Mesenchymal stem cell (in vitro differentiated cells and primary cell): ENCODE data around the gene AKT1.
A peak's percentile ranks its signal among the peaks of the same experiment; 100 is the strongest.

Source experiments
- DNase-seq: peaks from one replicate; pipeline ENCODE4 v3.0.0-alpha.2; 2013
- H2AFZ ChIP-seq: one replicate; pipeline ENCODE4 v1.6.1; 2013; ENCODE audit warnings: low read depth, mild to moderate bottlenecking, control low read depth, inconsistent platforms, low read length, moderate library complexity
- H2AK5ac ChIP-seq: 2 replicates; pipeline ENCODE4 v1.6.1; 2013; ENCODE audit warnings: low read length, moderate library complexity, mild to moderate bottlenecking, inconsistent platforms; ENCODE audit not compliant: severe bottlenecking
- H2BK120ac ChIP-seq: one replicate; pipeline ENCODE4 v1.6.1; 2013; ENCODE audit warnings: low read depth, mild to moderate bottlenecking, inconsistent platforms, low read length, moderate library complexity
- H2BK12ac ChIP-seq, 2 experiments: one replicate each; pipeline ENCODE4 v1.6.1; 2013; ENCODE audit warnings: inconsistent platforms in 2 of 2, low read length in 2 of 2, mild to moderate bottlenecking in 2 of 2, moderate library complexity in 2 of 2, control low read depth in 1 of 2
- H2BK15ac ChIP-seq: one replicate; pipeline ENCODE4 v1.6.1; 2013; ENCODE audit warnings: mild to moderate bottlenecking, low read depth, inconsistent platforms; ENCODE audit not compliant: poor library complexity, severe bottlenecking
- H2BK5ac ChIP-seq: 2 replicates; pipeline ENCODE4 v1.6.1; 2013; ENCODE audit warnings: low read depth, mild to moderate bottlenecking, low read length, control low read depth, inconsistent platforms; ENCODE audit not compliant: poor library complexity, severe bottlenecking
- H3K14ac ChIP-seq, 2 experiments: one replicate each; pipeline ENCODE4 v1.6.1; 2013; ENCODE audit warnings: inconsistent platforms in 2 of 2, low read length in 2 of 2, control low read depth in 1 of 2, mild to moderate bottlenecking in 1 of 2, moderate library complexity in 1 of 2
- H3K18ac ChIP-seq, 2 experiments: one replicate each; pipeline ENCODE4 v1.6.1; 2013; ENCODE audit warnings: inconsistent platforms in 2 of 2, low read length in 2 of 2, control low read depth in 1 of 2, low read depth in 1 of 2, mild to moderate bottlenecking in 1 of 2
- H3K23ac ChIP-seq, 2 experiments: one replicate each; pipeline ENCODE4 v1.6.1; 2013; ENCODE audit warnings: inconsistent platforms in 2 of 2, low read length in 2 of 2, mild to moderate bottlenecking in 2 of 2, moderate library complexity in 2 of 2, control low read depth in 1 of 2
- H3K27ac ChIP-seq: 2 replicates; pipeline ENCODE4 v1.5.1; 2013; ENCODE audit warnings: mild to moderate bottlenecking, moderate library complexity, low read length, control low read depth, inconsistent platforms; ENCODE audit not compliant: poor library complexity, severe bottlenecking
- H3K27me3 ChIP-seq, 2 experiments: 2 replicates each; pipeline versions ENCODE4 v1.6.1 to v1.7.0; 2013; ENCODE audit warnings: low read length in 2 of 2, mild to moderate bottlenecking in 2 of 2, moderate library complexity in 2 of 2, control low read depth in 1 of 2, inconsistent platforms in 1 of 2; ENCODE audit not compliant: control insufficient read depth in 1 of 2, insufficient read depth in 1 of 2
- H3K36me3 ChIP-seq, 2 experiments: 2 replicates each; pipeline versions ENCODE4 v1.6.1 to v1.7.0; 2013; ENCODE audit warnings: low read length in 2 of 2, control low read depth in 1 of 2, inconsistent platforms in 1 of 2, low read depth in 1 of 2, mild to moderate bottlenecking in 1 of 2; ENCODE audit not compliant: insufficient read depth in 2 of 2, control insufficient read depth in 1 of 2
- H3K4ac ChIP-seq, 2 experiments: one replicate each; pipeline ENCODE4 v1.6.1; 2013; ENCODE audit warnings: inconsistent platforms in 2 of 2, low read length in 2 of 2, mild to moderate bottlenecking in 2 of 2, moderate library complexity in 2 of 2, control low read depth in 1 of 2, low read depth in 1 of 2
- H3K4me1 ChIP-seq: 2 replicates; pipeline ENCODE4 v1.6.1; 2013; ENCODE audit warnings: low read depth, low read length, control low read depth; ENCODE audit not compliant: control insufficient read depth, insufficient read depth
- H3K4me2 ChIP-seq: 2 replicates; pipeline ENCODE4 v1.6.1; 2013; ENCODE audit warnings: low read length, mild to moderate bottlenecking, inconsistent platforms; ENCODE audit not compliant: poor library complexity, severe bottlenecking
- H3K4me3 ChIP-seq, 2 experiments: 2 replicates each; pipeline versions ENCODE4 v1.5.1 to v1.7.0; 2013; ENCODE audit warnings: low read length in 2 of 2, mild to moderate bottlenecking in 2 of 2, control low read depth in 1 of 2, low read depth in 1 of 2; ENCODE audit not compliant: insufficient read depth in 1 of 2
- H3K79me1 ChIP-seq: replicated peaks from 2 replicates; pipeline ENCODE4 v1.6.1; 2013; ENCODE audit warnings: mild to moderate bottlenecking, control low read depth, low read length, inconsistent platforms; ENCODE audit not compliant: poor library complexity, severe bottlenecking
- H3K9ac ChIP-seq: 2 replicates; pipeline ENCODE4 v1.7.0; 2013; ENCODE audit warnings: mild to moderate bottlenecking, low read length, moderate library complexity
- H3K9me3 ChIP-seq: 2 replicates; pipeline ENCODE4 v1.7.0; 2013; ENCODE audit warnings: mild to moderate bottlenecking, low read length; ENCODE audit not compliant: control insufficient read depth
- H4K8ac ChIP-seq: one replicate; pipeline ENCODE4 v1.6.1; 2013; ENCODE audit warnings: inconsistent platforms, mild to moderate bottlenecking, low read length, moderate library complexity
- H4K91ac ChIP-seq: one replicate; pipeline ENCODE4 v1.6.1; 2013; ENCODE audit warnings: mild to moderate bottlenecking, low read length, inconsistent platforms
- WGBS: methylation state at CpG from one replicate; pipeline ENCODE4 v1.1.7; 2013; ENCODE audit warnings: mixed read lengths; 5-methylcytosine and 5-hydroxymethylcytosine counted together

Gene AKT1

DNA sequence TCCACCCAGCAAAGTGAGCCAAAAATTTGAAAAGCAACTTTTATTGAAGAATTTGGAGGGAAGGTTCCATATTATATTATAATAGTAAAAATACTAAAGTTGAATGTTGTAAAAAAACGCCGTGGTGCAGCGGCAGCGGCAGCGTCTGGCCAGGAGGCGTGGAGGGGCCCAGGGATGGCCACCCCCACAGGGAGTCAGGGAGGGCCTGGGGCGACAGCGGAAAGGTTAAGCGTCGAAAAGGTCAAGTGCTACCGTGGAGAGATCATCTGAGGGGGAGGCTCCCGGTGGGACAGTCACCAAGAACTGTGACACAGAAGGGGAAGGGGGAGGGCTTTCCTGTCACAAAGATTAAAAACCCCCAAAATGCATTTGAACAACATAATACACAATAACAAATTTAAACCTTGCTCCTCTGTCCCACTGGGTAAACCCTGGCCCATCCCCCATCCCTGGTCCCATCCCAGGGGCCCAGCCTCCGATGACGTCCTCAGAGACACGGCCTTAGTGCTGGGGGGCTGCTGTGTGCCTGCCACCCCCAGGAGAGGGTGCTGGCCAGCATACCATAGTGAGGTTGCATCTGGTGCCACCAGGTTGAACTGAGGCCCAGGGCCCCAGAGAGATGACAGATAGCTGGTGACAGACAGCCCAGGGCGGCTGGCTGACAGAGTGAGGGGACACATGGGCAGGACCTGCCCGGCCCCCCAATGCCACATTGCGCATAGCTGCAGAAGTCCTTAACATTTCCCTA is 26.1 kb downstream of the AKT1 start:
- Histone ChIP-seq H3K36me3 (peaks cover 37 to 56% of the 10 kb centered on the region in 2 experiments), H3K27me3 (no peaks in the 10 kb centered on the region), H4K91ac (no peak overlapping the region), H3K9me3 (no peaks in the 10 kb centered on the region), H3K18ac (peak overlapping the region in 1 of 2 experiments; percentile 53), H2AK5ac (no peak overlapping the region), H2BK12ac (peak overlapping the region in 1 of 2 experiments; percentile 73), H2AFZ (no peak overlapping the region), H3K23ac (no peak overlapping the region), H3K9ac (no peak overlapping the region), H2BK120ac (no peak overlapping the region), H3K4me2 (no peak overlapping the region), H3K4ac (no peak overlapping the region), H2BK15ac (no peak overlapping the region), H3K14ac (peak overlapping the region in 1 of 2 experiments; percentile 50), H4K8ac (peak overlapping the region; percentile 94), H3K4me3 (no peak overlapping the region), H3K79me1 (peaks cover 4% of the 10 kb centered on the region), H3K4me1 (peaks cover 13% of the 10 kb centered on the region), H2BK5ac (no peak overlapping the region), H3K27ac (no peak overlapping the region)
- WGBS, result 88% methylated on average over 16 of the region's 18 CpGs
- DNase-seq, result no peak

DNA sequence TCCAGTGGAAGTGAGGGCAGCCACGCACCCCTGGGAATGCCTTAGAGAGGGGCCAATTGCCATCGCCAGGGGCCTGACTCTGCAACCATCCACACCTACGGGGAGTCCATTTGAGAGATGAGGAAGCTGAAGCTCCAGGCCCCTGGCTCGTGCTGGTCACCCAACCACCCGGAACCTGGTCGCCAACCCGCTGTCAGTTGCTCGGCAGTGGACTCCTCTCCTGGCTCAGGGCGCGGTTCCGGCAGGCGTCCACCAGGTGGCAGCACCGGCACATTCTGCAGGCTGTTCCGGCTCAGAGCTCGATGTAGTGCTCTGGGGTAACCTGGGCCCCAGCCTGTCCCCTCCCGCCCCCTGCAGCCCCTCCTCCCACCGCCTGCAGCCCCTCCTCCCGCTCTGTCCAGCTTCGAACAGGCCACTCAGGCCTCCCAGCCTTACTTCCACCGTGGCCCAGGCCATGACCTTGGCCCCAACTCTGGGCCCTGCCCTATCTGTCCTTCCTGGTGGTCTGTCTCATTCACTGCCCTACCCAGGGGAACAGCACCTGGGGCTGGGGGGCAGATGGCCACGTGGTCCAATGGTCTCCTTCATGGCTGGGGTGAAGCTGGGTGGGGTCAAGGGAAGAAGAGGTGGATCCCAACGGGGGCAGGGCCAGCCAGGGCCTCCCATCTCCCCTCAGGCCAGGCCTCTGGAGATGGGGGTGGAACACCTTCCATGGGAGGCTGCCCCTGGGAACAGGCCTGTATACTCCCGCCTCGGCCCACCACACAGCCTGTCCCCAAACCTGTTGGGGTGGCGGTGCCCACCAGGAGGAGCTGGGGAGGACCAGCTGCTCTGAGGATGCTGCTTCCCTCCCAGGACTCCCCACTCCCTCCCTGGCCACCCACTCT is 26.9 kb downstream of the AKT1 start:
- Histone ChIP-seq H3K36me3 (peaks cover 37 to 48% of the 10 kb centered on the region in 2 experiments), H3K9ac (peak overlapping the region; percentile 22), H2BK15ac (no peak overlapping the region), H2BK120ac (no peak overlapping the region), H3K23ac (no peak overlapping the region), H3K9me3 (no peaks in the 10 kb centered on the region), H3K4ac (peak overlapping the region in 1 of 2 experiments; percentile 82), H3K4me2 (no peak overlapping the region), H2AK5ac (no peak overlapping the region), H3K4me3 (no peak overlapping the region), H4K8ac (peak overlapping the region; percentile 94), H3K27ac (no peak overlapping the region), H3K79me1 (peaks cover 4% of the 10 kb centered on the region), H3K18ac (peak overlapping the region; percentile 48 to 92), H2BK12ac (peak overlapping the region in 1 of 2 experiments; percentile 87), H3K14ac (no peak overlapping the region), H2AFZ (no peak overlapping the region), H3K27me3 (no peaks in the 10 kb centered on the region), H3K4me1 (peaks cover 10% of the 10 kb centered on the region), H4K91ac (peak overlapping the region; percentile 88), H2BK5ac (no peak overlapping the region)
- peak; percentile 83 for DNase-seq
- WGBS, result 20% methylated on average over 23 of the region's 25 CpGs

DNA sequence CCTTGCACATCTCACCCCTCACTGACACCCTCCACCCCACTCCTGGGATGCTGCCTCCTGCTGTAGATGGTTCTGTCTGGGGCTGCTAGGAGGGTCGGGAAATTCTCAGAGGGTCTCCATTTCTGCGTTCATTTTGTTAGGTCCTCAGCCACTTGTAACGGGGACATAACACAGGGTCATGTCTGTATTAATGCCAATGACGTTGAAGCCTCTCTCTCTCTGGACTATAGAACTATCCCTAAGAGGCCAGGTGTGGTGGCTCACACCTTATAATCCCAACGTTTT is 28.0 kb downstream of the AKT1 start:
- Histone ChIP-seq H4K91ac (no peak overlapping the region), H2BK15ac (no peak overlapping the region)
- WGBS, result 94% methylated on average over 5 of the region's 5 CpGs

More for the DNA sequence above, 28.0 kb downstream of the AKT1 start:
- DNase-seq, result no peak
- Histone ChIP-seq H3K9me3 (no peaks in the 10 kb centered on the region), H2BK5ac (no peak overlapping the region), H2BK12ac (peak overlapping the region in 1 of 2 experiments; percentile 39), H2AK5ac (no peak overlapping the region), H3K4me1 (peaks cover 10% of the 10 kb centered on the region), H2AFZ (no peak overlapping the region), H3K27ac (no peak overlapping the region), H3K9ac (no peak overlapping the region), H3K18ac (no peak overlapping the region), H3K4ac (no peak overlapping the region), H3K4me2 (no peak overlapping the region), H3K79me1 (no peaks in the 10 kb centered on the region), H3K27me3 (no peaks in the 10 kb centered on the region), H4K8ac (peak overlapping the region; percentile 19), H2BK120ac (no peak overlapping the region), H3K23ac (no peak overlapping the region), H3K14ac (no peak overlapping the region), H3K36me3 (peaks cover 27 to 37% of the 10 kb centered on the region in 2 experiments), H3K4me3 (no peak overlapping the region)
